ENCODE measurements around the gene ASAP2. TPM values are rescaled to one million over a fixed set of nuclear protein-coding genes. Genes with fewer than 3 reads are reported as not detected.

Gene ASAP2
- total RNA-seq, 2 experiments from 2014 or later: 0.25 to 0.71 TPM

DNA sequence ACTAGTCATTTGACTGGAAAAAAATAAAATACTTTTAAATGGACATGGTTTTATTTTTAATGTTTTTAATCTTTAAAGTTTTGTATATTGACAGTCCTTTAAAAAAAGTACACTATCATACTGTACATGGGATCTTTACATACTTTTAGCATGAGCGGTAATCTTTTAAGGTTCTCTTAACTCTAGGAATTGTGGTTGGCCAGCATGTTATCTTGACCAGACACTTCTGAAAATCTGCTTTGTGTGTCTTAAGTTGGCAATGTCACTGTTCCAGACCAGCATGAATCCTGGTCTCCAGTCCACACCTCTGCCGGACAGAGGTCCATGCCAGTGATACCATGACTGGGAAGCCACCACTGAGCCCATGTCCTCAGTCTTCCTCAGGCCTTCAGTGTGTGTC lies 199.0 kb downstream of the ASAP2 start:
- no peak overlapping the region for H3K27ac Mint-ChIP-seq
- CTCF ChIA-PET: no interaction called here
- POLR2A ChIA-PET: no interaction called here
- H3K4me1 Mint-ChIP-seq: peaks cover 5% of the 10 kb centered on the region
- H3K36me3 Mint-ChIP-seq (ENCODE audit: low read depth): peaks cover 35% of the 10 kb centered on the region
- H3K4me3 Mint-ChIP-seq: no peak overlapping the region
- no peak for DNase-seq
- H3K9me3 Mint-ChIP-seq: no peaks in the 10 kb centered on the region
- H3K27me3 Mint-ChIP-seq: peaks cover under 1% of the 10 kb centered on the region

DNA sequence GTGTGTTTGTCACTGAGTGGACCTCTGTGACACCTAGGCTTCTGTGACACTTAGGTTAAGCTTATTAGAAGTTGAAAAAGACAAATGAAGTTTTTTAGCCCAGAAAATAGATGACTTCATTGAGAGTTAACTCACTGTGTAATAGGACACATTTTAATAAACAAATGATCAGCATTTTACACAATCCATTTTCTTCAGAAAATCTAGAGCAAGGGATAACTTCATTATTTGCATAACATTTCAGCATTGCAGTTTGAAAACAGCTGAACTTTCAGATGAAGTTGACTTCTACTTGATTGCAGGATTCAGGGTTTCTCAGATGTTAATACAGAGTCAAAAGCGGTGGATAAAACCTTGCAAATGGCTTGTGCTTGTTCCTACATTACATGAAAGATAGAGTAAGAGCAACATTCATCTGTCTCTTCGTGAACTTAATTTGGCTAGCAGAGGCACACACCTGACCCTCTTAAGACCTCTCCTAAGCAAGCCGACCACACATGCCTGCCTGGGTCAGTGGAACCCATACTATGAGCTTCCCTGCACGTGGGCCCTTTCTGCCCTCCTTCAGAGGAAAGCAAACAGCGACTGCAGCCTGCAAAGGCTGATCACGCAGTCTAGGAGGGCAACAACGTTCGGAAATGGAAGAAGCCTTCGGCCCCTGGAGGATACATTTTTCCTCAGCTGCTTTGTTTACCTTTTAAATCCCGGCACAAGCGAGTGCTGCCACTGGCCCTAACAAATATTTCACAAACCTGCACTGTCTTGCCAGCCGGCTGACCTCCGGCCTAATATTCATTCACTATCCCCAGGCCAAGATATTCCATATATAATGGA lies 200.1 kb downstream of the ASAP2 start:
- DNase-seq: no peak
- Mint-ChIP-seq H3K27me3 (no peaks in the 10 kb centered on the region), H3K9me3 (no peaks in the 10 kb centered on the region), H3K27ac (no peak overlapping the region), H3K36me3 (ENCODE audit: low read depth) (peaks cover 38% of the 10 kb centered on the region), H3K4me1 (peaks cover 6% of the 10 kb centered on the region), H3K4me3 (no peak overlapping the region)
- ChIA-PET POLR2A (interaction anchor here (1.3 kb wide), 1 partner anchor 16 kb away, joined by 4 read pairs; the partner anchor contains the start of genes CPSF3 and ITGB1BP1), CTCF (interaction anchor here (0.6 kb wide), 1 partner anchor 68 kb away, joined by 3 read pairs; no protein-coding TSS in a partner anchor)

DNA sequence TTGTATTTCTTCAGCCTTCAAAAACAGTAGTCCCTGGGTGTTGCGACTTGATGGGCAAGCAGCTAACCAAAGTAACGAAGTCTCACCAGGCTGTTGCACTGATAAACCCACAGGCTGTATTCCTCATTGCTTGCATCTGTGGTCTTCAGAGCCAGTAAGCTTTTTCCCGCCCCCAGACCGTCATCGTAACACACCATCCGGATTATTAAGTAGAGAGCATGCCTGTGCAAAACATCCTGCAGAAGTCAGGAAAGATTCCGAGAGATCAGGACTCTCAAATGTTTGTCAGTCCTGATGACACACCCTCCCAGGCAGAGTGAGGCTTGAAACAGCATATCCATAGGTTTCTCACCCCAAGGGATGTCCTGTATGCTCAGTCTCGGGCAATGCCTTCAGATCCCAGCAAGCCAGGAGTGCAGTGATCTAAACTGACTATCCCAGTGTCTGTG lies 200.8 kb downstream of the ASAP2 start:
- Mint-ChIP-seq H3K27ac (no peak overlapping the region), H3K9me3 (no peaks in the 10 kb centered on the region), H3K4me1 (peaks cover 6% of the 10 kb centered on the region), H3K4me3 (no peak overlapping the region), H3K36me3 (ENCODE audit: low read depth) (peaks cover 43% of the 10 kb centered on the region), H3K27me3 (no peaks in the 10 kb centered on the region)
- POLR2A ChIA-PET: interaction anchor here (1.3 kb wide), 1 partner anchor 16 kb away, joined by 4 read pairs; the partner anchor contains the start of genes CPSF3 and ITGB1BP1
- no peak for DNase-seq
- CTCF ChIA-PET: no interaction called here

DNA sequence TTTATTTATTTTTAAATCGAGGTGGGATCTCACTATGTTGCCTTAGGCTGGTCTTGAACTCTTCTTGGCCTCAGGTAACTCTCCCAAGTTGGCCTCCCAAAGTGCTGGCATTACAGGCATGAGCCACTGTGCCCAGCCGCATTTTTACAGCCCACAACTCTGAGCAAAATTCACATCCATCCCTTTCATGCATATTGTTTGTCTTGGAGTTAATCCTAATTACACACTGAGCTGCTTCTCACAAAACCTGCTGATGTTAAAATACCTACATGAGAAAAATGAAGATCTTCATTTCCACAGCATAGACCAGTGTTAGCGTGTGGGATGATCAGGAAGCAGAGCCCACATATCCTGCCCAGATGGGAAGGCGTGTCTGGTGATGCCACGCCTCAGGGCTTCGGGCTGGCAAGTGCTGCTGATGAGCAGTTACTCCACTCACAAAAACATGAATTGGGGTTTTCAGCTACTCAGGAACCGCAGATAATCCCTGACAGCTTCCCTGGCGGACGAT lies 202.1 kb downstream of the ASAP2 start:
- Mint-ChIP-seq H3K27ac (no peak overlapping the region), H3K4me3 (no peak overlapping the region), H3K27me3 (no peaks in the 10 kb centered on the region), H3K9me3 (no peaks in the 10 kb centered on the region), H3K4me1 (peaks cover 7% of the 10 kb centered on the region), H3K36me3 (ENCODE audit: low read depth) (peaks cover 44% of the 10 kb centered on the region)
- POLR2A ChIA-PET: interaction anchor here (0.9 kb wide), 1 partner anchor 14 kb away, joined by 3 read pairs; no protein-coding TSS in a partner anchor
- DNase-seq: no peak
- CTCF ChIA-PET: no interaction called here

DNA sequence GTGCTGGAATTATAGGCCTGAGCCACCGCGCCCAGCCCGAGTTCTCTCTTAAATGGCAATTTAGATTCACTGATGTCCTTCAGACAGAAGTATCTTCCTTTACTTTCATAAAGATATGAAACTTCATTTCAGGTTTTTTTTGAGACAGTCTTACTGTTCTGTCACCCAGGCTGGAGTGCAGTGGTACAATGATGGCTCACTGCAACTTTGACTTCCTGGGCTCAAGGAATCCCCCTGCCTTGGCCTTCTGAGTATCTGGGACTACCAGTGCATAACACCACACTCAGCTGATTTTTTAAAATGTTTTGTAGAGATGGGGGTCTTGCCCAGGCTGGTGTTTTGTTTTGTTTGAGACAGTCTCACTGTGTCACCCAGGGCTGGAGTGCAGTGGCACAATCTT lies 203.5 kb downstream of the ASAP2 start:
- ChIA-PET POLR2A (no interaction called here), CTCF (no interaction called here)
- Mint-ChIP-seq H3K9me3 (no peaks in the 10 kb centered on the region), H3K4me3 (no peak overlapping the region), H3K36me3 (ENCODE audit: low read depth) (peaks cover 54% of the 10 kb centered on the region), H3K27me3 (no peaks in the 10 kb centered on the region), H3K4me1 (peaks cover 18% of the 10 kb centered on the region), H3K27ac (no peak overlapping the region)
- no peak for DNase-seq

DNA sequence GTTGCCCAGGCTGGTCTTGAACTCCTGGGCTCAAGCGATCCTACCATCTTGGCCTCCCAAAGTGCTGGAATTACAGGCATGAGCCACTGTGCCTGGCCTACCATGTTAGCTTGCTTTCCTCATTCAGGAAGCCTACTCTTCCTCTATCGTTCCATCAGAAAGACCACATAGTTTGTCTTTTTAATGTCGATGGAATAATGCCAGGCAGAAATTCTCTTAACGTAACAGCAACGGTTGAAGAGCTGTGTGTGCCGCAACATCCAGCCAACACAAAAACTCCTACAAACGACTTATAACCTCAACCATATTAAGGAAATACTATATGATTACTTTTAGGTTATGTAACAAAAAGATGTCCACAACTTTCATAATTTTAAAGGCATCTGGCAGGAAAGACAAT lies 206.2 kb downstream of the ASAP2 start:
- DNase-seq: no peak
- H3K36me3 Mint-ChIP-seq (ENCODE audit: low read depth): peaks cover 58% of the 10 kb centered on the region
- CTCF ChIA-PET: no interaction called here

DNA sequence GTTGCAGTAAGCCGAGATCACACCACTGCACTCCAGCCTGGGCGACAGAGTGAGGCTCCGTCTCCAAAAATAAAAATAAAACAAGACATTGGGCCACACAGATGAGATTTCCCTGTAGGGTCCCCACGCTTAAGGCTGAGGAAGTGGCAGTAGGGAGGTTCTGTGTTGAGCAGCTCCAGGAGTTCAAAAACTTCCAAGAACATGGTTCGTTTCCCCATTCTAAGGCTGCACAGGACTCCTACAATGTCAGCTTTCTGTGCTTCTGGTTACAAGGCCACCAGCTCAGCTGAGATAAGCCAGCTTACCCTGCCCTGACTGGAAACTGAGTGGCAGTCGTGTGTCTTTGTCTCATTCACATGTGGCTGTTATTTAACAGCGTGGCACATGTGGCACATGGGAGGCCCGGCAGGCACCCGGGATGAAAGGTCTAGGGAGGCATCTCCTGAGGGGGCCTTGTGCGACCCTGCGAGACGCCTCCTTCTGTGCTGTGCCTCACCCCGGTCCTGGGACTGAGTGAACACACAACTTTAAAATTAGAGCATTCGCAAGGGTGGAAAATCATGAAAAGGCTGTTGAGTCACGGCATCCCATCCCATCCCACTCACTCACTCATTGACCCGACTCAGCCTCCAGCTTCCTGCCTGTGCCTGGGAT lies 209.0 kb downstream of the ASAP2 start:
- H3K4me3 Mint-ChIP-seq: no peak overlapping the region
- CTCF ChIA-PET: no interaction called here
- H3K27ac Mint-ChIP-seq: no peak overlapping the region
- no peak for DNase-seq
- H3K4me1 Mint-ChIP-seq: peaks cover 51% of the 10 kb centered on the region
- POLR2A ChIA-PET: no interaction called here
- H3K27me3 Mint-ChIP-seq: no peaks in the 10 kb centered on the region
- no peaks in the 10 kb centered on the region for H3K9me3 Mint-ChIP-seq
- H3K36me3 Mint-ChIP-seq (ENCODE audit: low read depth): peaks cover 56% of the 10 kb centered on the region

More for the DNA sequence above, 206.2 kb downstream of the ASAP2 start:
- Mint-ChIP-seq H3K4me3 (no peak overlapping the region), H3K27me3 (no peaks in the 10 kb centered on the region), H3K27ac (no peak overlapping the region), H3K9me3 (no peaks in the 10 kb centered on the region), H3K4me1 (peaks cover 28% of the 10 kb centered on the region)
- POLR2A ChIA-PET: interaction anchor here (1.1 kb wide), 1 partner anchor 9 kb away, joined by 6 read pairs; no protein-coding TSS in a partner anchor

DNA sequence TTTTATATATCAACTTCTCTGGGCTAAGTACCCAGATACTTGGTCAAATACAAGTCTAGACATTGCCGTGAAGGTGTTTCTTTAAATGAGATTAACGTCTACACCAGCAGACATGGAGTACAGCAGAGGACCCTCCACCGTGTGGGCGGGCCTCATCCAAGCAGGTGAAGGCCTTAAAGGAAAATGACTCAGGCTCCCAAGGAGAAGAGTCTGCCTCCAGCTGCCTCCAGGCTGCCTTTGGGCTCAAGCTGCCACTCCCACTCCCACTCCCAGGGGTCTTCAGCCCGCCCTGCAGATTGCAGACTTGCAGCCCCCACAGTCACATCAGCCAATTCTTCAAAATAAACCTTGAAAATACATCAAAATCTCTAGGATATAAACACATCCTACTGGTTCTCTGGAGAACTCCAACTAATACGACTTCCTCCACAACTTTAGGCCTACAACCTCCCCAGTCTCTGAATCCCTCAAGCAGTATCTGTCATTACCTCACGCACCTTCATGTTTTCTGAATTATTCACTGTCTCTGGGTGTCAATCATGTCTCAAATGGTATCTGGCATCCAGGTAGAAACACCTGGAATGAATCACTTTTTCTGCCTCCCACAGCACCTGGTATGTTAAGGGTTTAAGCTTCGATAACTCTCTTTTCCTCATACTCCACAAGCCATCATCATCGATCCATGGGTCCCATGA lies 209.8 kb downstream of the ASAP2 start:
- POLR2A ChIA-PET: no interaction called here
- H3K36me3 Mint-ChIP-seq (ENCODE audit: low read depth): peaks cover 54% of the 10 kb centered on the region
- H3K27ac Mint-ChIP-seq: no peak overlapping the region
- DNase-seq: no peak
- no peaks in the 10 kb centered on the region for H3K9me3 Mint-ChIP-seq
- no peak overlapping the region for H3K4me3 Mint-ChIP-seq
- peaks cover 54% of the 10 kb centered on the region for H3K4me1 Mint-ChIP-seq
- no peaks in the 10 kb centered on the region for H3K27me3 Mint-ChIP-seq
- CTCF ChIA-PET: no interaction called here

DNA sequence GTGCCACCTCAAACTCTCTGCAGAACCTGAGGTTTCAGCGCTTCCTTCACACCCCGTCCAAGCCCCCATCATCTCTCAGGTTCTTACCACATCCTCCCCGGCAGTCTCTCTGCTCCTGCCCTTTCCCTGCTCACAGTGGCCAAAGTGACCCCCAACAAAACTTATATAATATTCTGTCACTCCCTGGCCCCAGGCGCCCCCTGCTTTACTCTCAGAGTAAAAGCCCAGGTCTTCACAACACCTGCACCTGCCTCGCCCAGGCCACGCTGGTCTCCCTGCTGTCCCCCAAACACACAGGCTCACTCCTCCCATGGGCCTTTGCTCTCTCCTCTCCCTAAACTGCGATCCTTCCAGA lies 210.3 kb downstream of the ASAP2 start:
- ChIA-PET POLR2A (no interaction called here), CTCF (no interaction called here)
- Mint-ChIP-seq H3K9me3 (no peaks in the 10 kb centered on the region), H3K36me3 (ENCODE audit: low read depth) (peaks cover 56% of the 10 kb centered on the region), H3K4me1 (peaks cover 58% of the 10 kb centered on the region), H3K27me3 (no peaks in the 10 kb centered on the region), H3K27ac (no peak overlapping the region), H3K4me3 (no peak overlapping the region)
- no peak for DNase-seq

DNA sequence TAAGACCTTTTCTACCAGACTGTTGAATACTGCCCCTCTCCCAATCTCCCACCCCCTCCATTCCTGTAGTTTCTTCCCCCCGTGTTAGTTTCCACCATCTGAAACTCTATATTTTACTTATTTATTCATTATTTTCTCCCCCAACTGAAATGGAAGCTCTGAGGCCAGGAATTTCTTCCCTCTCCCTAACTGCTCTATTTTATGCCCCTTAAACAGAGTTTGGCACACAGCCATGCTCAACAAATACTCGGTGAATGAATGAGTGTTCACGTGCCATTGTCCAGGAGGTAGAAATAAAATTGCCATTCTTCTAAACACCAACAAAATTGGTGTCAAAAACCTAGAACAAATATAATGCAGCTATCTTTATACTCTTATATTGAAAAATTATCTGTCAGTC lies 211.1 kb downstream of the ASAP2 start:
- no peak for DNase-seq
- Mint-ChIP-seq H3K27ac (no peak overlapping the region), H3K27me3 (no peaks in the 10 kb centered on the region), H3K9me3 (no peaks in the 10 kb centered on the region), H3K4me1 (peaks cover 66% of the 10 kb centered on the region), H3K36me3 (ENCODE audit: low read depth) (peaks cover 59% of the 10 kb centered on the region), H3K4me3 (no peak overlapping the region)
- POLR2A ChIA-PET: no interaction called here
- CTCF ChIA-PET: no interaction called here

DNA sequence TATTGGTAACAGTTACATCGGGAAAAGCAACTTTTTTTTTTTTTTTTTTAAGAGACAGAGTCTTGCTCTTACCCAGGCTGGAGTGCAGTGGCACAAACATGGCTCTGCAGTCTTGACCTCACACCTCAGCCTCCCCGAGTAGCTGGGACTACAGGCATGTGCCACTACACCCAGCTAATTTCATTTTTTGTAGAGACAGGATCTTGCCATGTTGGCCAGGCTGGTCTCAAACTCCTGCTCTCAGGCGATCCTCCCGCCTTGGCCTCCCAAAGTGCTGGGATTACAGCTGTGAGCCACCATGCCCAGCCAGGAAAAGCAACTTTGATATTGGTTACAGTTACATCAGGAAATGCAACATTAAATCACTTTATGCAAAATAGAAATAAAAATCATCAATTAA lies 212.1 kb downstream of the ASAP2 start:
- Mint-ChIP-seq H3K4me3 (no peak overlapping the region), H3K27me3 (no peaks in the 10 kb centered on the region), H3K27ac (peak overlapping the region; percentile 8), H3K4me1 (peaks cover 66% of the 10 kb centered on the region), H3K9me3 (no peaks in the 10 kb centered on the region), H3K36me3 (ENCODE audit: low read depth) (peaks cover 60% of the 10 kb centered on the region)
- no peak for DNase-seq
- POLR2A ChIA-PET: no interaction called here
- CTCF ChIA-PET: no interaction called here

DNA sequence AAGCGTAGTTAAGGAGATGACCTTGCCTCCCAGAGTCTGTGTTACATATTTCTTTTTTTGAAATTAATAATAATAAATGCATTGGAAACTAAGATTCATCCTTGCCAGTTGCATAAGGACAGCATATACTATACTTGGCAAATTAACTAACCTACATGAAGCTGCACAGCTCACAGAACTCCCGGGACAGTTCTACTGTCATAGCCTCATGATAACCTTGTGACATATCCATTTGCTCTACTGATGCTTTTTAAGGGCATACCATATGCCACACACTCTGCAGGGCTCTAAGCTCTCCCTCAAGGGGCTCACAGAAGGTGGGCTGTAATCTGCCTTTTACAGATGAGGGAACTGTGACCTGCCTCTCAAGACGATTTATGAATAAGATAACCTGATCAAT lies 212.9 kb downstream of the ASAP2 start:
- ChIA-PET POLR2A (no interaction called here), CTCF (no interaction called here)
- H3K4me1 Mint-ChIP-seq: peaks cover 58% of the 10 kb centered on the region
- H3K4me3 Mint-ChIP-seq: no peak overlapping the region
- H3K9me3 Mint-ChIP-seq: no peaks in the 10 kb centered on the region
- no peaks in the 10 kb centered on the region for H3K27me3 Mint-ChIP-seq
- DNase-seq: no peak
- peaks cover 53% of the 10 kb centered on the region for H3K36me3 Mint-ChIP-seq (ENCODE audit: low read depth)
- no peak overlapping the region for H3K27ac Mint-ChIP-seq

DNA sequence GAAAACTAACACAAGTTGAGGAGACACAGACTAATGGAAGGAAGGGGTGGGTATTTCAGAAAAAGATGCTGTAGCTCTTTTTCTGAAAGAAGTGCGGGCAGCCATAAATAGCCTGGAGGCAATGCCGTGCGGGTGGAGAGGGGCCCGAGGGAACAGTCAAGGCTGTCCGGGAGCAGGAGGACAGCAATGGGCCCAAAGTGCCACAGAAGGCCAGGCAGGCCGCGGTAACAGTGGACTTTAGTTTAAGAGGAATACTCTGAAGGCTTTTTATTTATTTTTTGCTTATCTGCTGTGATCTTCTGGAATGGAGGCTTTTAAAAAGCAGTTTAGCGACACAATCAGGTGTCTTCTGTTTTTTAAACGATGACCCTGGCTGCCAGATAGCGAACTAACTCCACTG lies 213.9 kb downstream of the ASAP2 start:
- peaks cover 50% of the 10 kb centered on the region for H3K36me3 Mint-ChIP-seq (ENCODE audit: low read depth)
- DNase-seq: no peak
- CTCF ChIA-PET: no interaction called here
- H3K4me3 Mint-ChIP-seq: no peak overlapping the region
- H3K27ac Mint-ChIP-seq: peak overlapping the region; percentile 36
- H3K4me1 Mint-ChIP-seq: peaks cover 55% of the 10 kb centered on the region
- POLR2A ChIA-PET: no interaction called here
- H3K9me3 Mint-ChIP-seq: no peaks in the 10 kb centered on the region
- no peaks in the 10 kb centered on the region for H3K27me3 Mint-ChIP-seq

Data from activated CD4-positive, alpha-beta memory T cell treated with anti-CD3 and anti-CD28 coated beads, Interleukin-2, amount 10 ng/mL, durations not matched to agents 7 days and 5 days (primary cell).